LNCaP clone FGC (cell line): ENCODE results near the gene MDGA2.

Experiments
- DNase-seq: peaks from one replicate; pipeline ENCODE4 v3.0.0-alpha.2; 2011; ENCODE audit warnings: low read depth
- H3K4me3 ChIP-seq: 2 replicates; pipeline ENCODE4 v1.5.1; 2011; ENCODE audit warnings: mild to moderate bottlenecking, low read depth, low read length, control low read depth
- TF ChIP-seq, protein P1 (sequence below): IDR thresholded peaks from 2 replicates; pipeline ENCODE4 v1.5.1; 2012; ENCODE audit warnings: mild to moderate bottlenecking; ENCODE audit not compliant: control insufficient read depth, insufficient read depth; ENCODE audit errors: extremely low read depth

Gene MDGA2

DNA sequence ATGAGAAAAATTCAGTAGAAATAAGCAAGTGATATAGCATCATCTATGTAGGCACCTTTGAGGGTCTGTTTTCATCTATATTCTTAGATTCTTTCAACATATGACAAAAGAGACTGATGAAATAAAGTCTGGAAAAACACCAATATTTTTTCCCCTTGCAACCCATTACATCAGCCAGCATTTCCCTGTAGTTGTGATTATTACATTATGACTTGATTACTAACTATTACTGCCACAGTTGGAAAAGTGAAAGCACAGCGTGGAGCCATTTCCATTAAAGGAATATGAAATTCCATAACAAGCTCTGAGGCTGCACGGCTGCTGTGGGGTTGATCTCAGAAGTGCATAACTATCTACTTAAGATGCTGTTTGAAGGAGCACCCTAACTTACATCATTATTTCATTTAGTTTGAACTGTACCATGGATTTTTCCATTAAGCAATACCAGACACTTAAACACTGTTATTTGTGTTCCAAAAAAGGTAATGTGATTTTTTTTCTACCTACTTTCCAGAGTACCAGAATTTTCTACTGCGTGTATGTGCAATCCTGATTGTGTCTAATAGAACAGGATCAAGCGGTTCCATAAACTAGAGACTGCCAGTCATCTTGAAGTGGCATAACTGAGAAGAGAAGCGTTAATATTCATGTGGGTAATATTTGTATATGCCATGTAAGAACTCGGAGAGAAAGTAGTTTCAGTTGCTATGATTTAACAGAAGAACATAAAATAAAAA, 405.5 kb downstream of the MDGA2 start:
- no peak overlapping the region for H3K4me3 ChIP-seq
- TF ChIP-seq, protein P1, sequence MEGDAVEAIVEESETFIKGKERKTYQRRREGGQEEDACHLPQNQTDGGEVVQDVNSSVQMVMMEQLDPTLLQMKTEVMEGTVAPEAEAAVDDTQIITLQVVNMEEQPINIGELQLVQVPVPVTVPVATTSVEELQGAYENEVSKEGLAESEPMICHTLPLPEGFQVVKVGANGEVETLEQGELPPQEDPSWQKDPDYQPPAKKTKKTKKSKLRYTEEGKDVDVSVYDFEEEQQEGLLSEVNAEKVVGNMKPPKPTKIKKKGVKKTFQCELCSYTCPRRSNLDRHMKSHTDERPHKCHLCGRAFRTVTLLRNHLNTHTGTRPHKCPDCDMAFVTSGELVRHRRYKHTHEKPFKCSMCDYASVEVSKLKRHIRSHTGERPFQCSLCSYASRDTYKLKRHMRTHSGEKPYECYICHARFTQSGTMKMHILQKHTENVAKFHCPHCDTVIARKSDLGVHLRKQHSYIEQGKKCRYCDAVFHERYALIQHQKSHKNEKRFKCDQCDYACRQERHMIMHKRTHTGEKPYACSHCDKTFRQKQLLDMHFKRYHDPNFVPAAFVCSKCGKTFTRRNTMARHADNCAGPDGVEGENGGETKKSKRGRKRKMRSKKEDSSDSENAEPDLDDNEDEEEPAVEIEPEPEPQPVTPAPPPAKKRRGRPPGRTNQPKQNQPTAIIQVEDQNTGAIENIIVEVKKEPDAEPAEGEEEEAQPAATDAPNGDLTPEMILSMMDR = no peak
- DNase-seq = no peak

DNA sequence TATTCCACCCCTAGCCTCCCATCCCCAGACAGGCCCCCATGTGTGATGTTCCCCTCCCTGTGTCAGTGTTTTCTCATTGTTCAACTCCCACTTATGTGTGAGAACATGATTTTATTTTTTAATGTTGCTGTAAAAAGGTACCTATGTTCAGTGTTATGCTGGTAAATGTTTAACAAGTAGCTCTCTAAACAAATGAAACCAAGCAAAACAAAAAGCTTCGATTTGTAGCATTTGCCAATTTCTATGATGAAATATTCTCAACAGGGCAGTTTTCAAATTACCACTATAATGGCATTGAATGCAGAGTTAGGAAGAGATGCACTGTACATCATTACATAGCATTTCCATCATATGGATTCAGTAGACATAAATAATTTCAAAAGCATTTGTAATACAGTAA, 410.6 kb downstream of the MDGA2 start:
- DNase-seq = no peak
- no peak overlapping the region for H3K4me3 ChIP-seq
- TF ChIP-seq, protein P1 = no peak

DNA sequence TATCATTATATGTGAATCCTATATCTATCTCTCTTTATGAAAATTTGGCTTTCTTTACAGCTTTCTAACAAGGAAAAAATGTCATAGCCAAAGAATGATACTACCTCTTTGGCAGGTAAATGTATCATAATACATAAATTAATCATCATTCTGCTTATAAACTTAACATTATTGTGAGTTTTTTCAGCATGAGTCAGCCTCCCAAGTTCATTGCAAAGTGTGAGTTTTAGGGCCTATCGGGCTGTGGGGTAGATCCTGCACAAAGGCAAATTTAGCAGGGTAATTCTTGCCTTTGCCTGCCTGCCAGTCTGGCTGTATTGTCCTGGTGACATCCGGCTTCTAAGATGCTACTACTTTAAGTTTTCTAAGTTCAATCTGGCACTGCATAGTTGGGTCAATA, 412.6 kb downstream of the MDGA2 start:
- no peak for DNase-seq
- TF ChIP-seq, protein P1 = no peak
- no peak overlapping the region for H3K4me3 ChIP-seq

DNA sequence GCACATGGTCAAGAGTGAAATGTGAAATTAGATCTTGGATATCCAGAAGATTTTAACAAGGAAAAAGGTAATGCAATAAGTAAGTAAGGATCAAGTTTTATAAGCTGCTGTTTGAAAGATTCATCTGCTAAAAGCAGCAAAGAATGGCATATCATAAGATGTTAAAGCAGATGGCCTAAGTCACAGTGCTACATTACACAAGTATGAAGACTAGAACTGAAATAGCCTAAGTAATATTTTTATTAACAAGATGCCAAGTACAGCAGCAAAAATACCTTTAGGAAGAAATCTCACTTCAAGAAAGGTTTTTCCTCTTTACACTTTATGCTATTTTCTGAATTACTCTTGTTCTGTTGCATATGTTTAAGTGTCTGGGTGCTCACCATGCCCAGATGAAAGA, 414.1 kb downstream of the MDGA2 start:
- TF ChIP-seq, protein P1 = no peak
- H3K4me3 ChIP-seq = no peak overlapping the region
- no peak for DNase-seq

DNA sequence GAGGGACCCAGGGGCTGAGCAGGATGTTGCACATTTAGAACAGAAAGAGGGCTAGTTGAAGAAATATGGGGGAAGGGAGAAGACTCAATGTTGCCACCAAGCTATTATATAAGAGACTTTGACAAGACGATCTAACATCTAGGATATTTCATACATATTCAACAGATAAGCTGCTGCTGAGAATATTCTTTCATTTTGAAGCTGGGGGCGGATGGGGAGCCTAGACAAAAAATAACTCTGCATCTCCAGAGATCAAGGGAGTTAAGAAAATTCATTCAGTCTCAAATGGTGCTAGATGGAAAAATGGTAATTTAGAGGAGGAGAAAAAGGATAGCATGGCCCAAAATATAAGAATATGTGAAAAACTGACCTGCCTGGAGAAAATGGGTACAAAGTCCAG, 415.6 kb downstream of the MDGA2 start:
- no peak for DNase-seq
- H3K4me3 ChIP-seq = no peak overlapping the region
- TF ChIP-seq, protein P1 = no peak

DNA sequence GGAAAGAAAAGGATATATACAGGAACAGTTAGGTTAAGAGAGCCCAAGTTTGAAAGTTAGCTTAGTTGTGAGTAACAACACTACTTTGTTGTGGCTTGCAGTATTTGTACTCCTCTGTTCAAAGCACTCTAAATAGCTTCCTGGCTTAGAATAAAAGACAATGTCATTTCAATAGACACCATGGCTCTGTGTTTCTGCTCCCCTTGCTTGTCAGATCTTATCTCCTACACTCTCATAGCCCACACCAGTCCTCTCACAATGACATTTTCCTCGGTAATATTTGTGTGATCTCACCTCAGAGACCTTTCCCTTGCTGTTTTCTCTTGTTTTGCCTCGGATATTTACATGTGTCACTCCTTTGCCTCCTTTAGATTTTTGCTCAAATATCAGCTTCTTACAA, 418.4 kb downstream of the MDGA2 start:
- TF ChIP-seq, protein P1 = no peak
- no peak for DNase-seq
- no peak overlapping the region for H3K4me3 ChIP-seq

DNA sequence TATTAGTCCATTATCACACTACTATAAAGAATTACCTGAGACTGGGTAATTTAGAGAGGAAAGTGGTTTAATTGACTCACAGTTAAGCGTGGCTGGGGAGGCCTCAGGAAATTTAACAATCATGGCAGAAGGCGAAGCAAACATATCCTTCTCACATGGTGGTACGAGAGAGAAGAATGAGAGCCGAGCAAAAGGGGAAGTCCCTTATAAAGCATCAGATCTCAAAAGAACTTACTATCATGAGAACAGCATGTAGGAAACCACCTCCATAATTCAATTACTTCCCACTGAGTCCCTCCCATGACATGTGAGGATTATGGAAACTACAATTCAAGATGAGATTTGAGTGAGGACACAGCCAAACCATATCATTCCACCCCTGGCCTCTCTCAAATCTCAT, 422.6 kb downstream of the MDGA2 start:
- TF ChIP-seq, protein P1 = no peak
- DNase-seq = no peak
- no peak overlapping the region for H3K4me3 ChIP-seq
